Ovary (tissue), 3 donors: ENCODE results near the gene DUSP7.

Source experiments
- CTCF ChIP-seq, 3 donors: fragments of 450-650 bp in 2 of 3; fragments of 200-600 bp in 1 of 3; IDR thresholded peaks; one replicate each; pipeline versions ENCODE4 v1.5.1 to v1.8.0; 2016 to 2022; ENCODE audit warnings: antibody characterized with exemption in 3 of 3, mild to moderate bottlenecking in 1 of 3
- POLR2A ChIP-seq: fragments of 450-650 bp; IDR thresholded peaks from one replicate; pipeline ENCODE4 v1.6.1; 2017; ENCODE audit warnings: antibody characterized with exemption, mild to moderate bottlenecking, moderate library complexity
- donor health status: DM: no; HTN: no; CAD: no.

- no peak for TF ChIP-seq CTCF (IDR thresholded peaks at IDR 0.05)
- TF ChIP-seq POLR2A = no peak
Observed at GRCh38 chr3:52094571-52095485, 38.5 kb upstream of the DUSP7 start.
